ENCODE results near the gene GPX5. TPM values are rescaled to one million over a fixed set of nuclear protein-coding genes. Genes with fewer than 3 reads are reported as not detected.

GPX5 gene
- total RNA-seq, 2 experiments from 2014 or later = 0.09 TPM; not detected in 1

DNA sequence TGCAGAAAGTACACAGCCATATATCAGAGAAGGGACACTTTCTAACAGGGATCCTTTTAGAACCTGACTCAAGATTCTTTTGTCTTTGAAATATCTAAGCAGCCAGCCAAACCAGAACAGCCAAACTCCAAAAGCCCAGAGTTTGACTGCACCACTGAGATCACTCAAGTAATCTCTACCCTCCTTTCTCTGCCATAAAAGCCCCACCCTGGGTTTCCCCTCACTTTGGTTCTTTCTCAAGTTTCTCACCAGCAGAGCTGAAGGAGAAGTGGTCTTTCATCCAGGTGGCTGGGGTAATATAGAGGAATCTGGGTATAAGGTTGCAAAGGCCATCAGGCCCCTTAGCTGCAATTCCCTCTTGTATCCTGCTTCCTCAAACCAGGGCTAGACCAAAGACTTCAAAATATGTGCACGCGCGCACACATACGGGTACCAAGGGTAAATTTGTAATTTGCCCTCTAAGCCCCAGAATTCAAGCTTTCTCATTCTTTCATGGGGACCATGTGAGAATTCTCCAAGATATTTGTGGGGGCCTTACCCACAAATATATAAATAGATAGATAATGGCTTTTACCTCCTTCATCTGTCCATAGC lies 42.9 kb downstream of the GPX5 start:
- Histone ChIP-seq H3K4me3 (ENCODE audit: low read depth, low read length, poor library complexity, severe bottlenecking) (no peak overlapping the region), H4K20me1 (ENCODE audit: insufficient read depth, low read length) (no peaks in the 10 kb centered on the region)
- intact Hi-C loops (cut with micrococcal nuclease; ENCODE audit: unreplicated experiment) = no loop called here

DNA sequence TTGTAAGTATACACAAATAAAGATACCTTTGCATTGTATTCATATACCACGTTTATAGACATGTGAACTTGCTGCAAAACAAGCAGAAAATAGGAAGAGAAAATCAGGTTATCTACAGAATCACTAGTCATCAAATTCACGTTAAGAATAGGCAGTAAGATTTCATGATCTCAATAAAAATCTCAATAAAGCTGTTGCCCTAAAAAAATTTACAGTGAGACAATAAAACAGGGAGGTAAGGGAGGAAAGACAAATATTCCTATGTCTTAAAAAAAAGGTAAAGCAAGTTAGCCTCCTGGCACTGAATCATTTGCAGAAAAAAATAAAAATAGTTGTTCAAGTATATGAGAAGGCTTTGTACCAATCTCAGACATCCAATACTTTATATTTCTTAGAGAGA lies 44.1 kb downstream of the GPX5 start:
- BruUV-seq (replicated peaks) = no TSS peak
- TF ChIP-seq, protein P1, sequence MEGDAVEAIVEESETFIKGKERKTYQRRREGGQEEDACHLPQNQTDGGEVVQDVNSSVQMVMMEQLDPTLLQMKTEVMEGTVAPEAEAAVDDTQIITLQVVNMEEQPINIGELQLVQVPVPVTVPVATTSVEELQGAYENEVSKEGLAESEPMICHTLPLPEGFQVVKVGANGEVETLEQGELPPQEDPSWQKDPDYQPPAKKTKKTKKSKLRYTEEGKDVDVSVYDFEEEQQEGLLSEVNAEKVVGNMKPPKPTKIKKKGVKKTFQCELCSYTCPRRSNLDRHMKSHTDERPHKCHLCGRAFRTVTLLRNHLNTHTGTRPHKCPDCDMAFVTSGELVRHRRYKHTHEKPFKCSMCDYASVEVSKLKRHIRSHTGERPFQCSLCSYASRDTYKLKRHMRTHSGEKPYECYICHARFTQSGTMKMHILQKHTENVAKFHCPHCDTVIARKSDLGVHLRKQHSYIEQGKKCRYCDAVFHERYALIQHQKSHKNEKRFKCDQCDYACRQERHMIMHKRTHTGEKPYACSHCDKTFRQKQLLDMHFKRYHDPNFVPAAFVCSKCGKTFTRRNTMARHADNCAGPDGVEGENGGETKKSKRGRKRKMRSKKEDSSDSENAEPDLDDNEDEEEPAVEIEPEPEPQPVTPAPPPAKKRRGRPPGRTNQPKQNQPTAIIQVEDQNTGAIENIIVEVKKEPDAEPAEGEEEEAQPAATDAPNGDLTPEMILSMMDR (conservative IDR thresholded peaks at IDR 0.05; ENCODE audit: low read length) = no peak
- TF ChIP-seq EZH2phosphoT487 (IDR thresholded peaks at IDR 0.05; ENCODE audit: borderline replicate concordance, low read depth, low read length) = no peak
- no peaks in the 10 kb centered on the region for H3K36me3 ChIP-seq (ENCODE audit: insufficient read depth, low read length)
- H3K4me3 ChIP-seq (ENCODE audit: low read depth, low read length, poor library complexity, severe bottlenecking) = no peak overlapping the region
- no peaks in the 10 kb centered on the region for H3K9me3 ChIP-seq (ENCODE audit: low read length)
- intact Hi-C loops (cut with micrococcal nuclease; ENCODE audit: unreplicated experiment) = no loop called here
- ChIA-PET POLR2A (interaction anchor here (0.7 kb wide), 1 partner anchor 109 kb away, joined by 4 read pairs; no protein-coding TSS in a partner anchor), CTCF (ENCODE audit: unreplicated experiment) (no interaction called here)
- no peak overlapping the region for H3K27ac ChIP-seq (ENCODE audit: low read depth, low read length, poor library complexity, severe bottlenecking)
- no peak overlapping the region for H2AFZ ChIP-seq (ENCODE audit: low read length)
- H3K4me1 ChIP-seq (ENCODE audit: insufficient read depth, low read length, poor library complexity, severe bottlenecking) = no peaks in the 10 kb centered on the region
- H3K4me2 ChIP-seq (ENCODE audit: low read length) = no peak overlapping the region
- H3K79me2 ChIP-seq (ENCODE audit: insufficient read depth, low read depth, low read length) = no peaks in the 10 kb centered on the region
- DNase-seq (ENCODE audit: low spot score) = no peak
- H3K9me2 ChIP-seq (ENCODE audit: insufficient read depth, low read length) = no peaks in the 10 kb centered on the region
- no peaks in the 10 kb centered on the region for H4K20me1 ChIP-seq (ENCODE audit: insufficient read depth, low read length)

More for the DNA sequence above, 42.9 kb downstream of the GPX5 start:
- Histone ChIP-seq H3K36me3 (ENCODE audit: insufficient read depth, low read length) (no peaks in the 10 kb centered on the region), H3K9me2 (ENCODE audit: insufficient read depth, low read length) (no peaks in the 10 kb centered on the region), H3K9me3 (ENCODE audit: low read length) (no peaks in the 10 kb centered on the region), H3K27ac (ENCODE audit: low read depth, low read length, poor library complexity, severe bottlenecking) (no peak overlapping the region), H3K4me2 (ENCODE audit: low read length) (no peak overlapping the region), H3K79me2 (ENCODE audit: insufficient read depth, low read depth, low read length) (no peaks in the 10 kb centered on the region), H3K4me1 (ENCODE audit: insufficient read depth, low read length, poor library complexity, severe bottlenecking) (no peaks in the 10 kb centered on the region), H2AFZ (ENCODE audit: low read length) (no peak overlapping the region)
- no TSS peak for BruUV-seq (replicated peaks)
- DNase-seq (ENCODE audit: low spot score) = no peak
- TF ChIP-seq, protein P1 (conservative IDR thresholded peaks at IDR 0.05; ENCODE audit: low read length) = no peak
- TF ChIP-seq EZH2phosphoT487 (IDR thresholded peaks at IDR 0.05; ENCODE audit: borderline replicate concordance, low read depth, low read length) = no peak
- ChIA-PET POLR2A (no interaction called here), CTCF (ENCODE audit: unreplicated experiment) (no interaction called here)

DNA sequence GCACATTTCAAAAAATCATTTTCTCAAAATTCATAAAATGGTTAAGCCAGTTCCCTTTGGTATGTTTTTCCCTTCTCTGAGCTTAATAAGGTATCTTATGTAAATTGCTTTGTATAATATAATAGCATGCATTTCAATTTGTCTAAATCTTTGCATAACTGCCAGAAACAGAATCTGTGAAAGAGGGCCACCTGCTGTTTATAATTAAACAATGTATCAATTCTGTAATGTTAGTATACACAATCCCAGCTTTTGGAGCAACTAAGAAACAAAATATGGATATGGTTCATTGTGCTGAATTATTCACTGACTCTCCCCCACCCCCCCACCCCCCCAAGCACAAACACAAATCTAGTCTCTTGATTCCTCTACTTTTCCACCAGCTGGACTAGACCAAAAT lies 54.8 kb downstream of the GPX5 start:
- Histone ChIP-seq H3K36me3 (ENCODE audit: insufficient read depth, low read length) (no peaks in the 10 kb centered on the region), H3K4me3 (ENCODE audit: low read depth, low read length, poor library complexity, severe bottlenecking) (no peak overlapping the region), H3K27ac (ENCODE audit: low read depth, low read length, poor library complexity, severe bottlenecking) (no peak overlapping the region), H3K4me1 (ENCODE audit: insufficient read depth, low read length, poor library complexity, severe bottlenecking) (no peaks in the 10 kb centered on the region), H4K20me1 (ENCODE audit: insufficient read depth, low read length) (no peaks in the 10 kb centered on the region), H3K4me2 (ENCODE audit: low read length) (no peak overlapping the region), H2AFZ (ENCODE audit: low read length) (no peak overlapping the region), H3K9me2 (ENCODE audit: insufficient read depth, low read length) (no peaks in the 10 kb centered on the region), H3K9me3 (ENCODE audit: low read length) (no peaks in the 10 kb centered on the region), H3K79me2 (ENCODE audit: insufficient read depth, low read depth, low read length) (no peaks in the 10 kb centered on the region)
- intact Hi-C loops (cut with micrococcal nuclease; ENCODE audit: unreplicated experiment) = no loop called here
- DNase-seq (ENCODE audit: low spot score) = no peak
- ChIA-PET CTCF (ENCODE audit: unreplicated experiment) (no interaction called here), POLR2A (interaction anchor here (0.7 kb wide), 1 partner anchor 241 kb away, joined by 4 read pairs; no protein-coding TSS in a partner anchor)
- TF ChIP-seq, protein P1 (conservative IDR thresholded peaks at IDR 0.05; ENCODE audit: low read length) = peak; percentile 49
- TF ChIP-seq EZH2phosphoT487 (IDR thresholded peaks at IDR 0.05; ENCODE audit: borderline replicate concordance, low read depth, low read length) = no peak
- no TSS peak for BruUV-seq (replicated peaks)

Data from OCI-LY7 (cell line).